ENCODE results near the gene TAF11L5.
"Not testable (repeated sequence)": the region's sequence is repeated elsewhere in the genome, so short reads cannot be mapped to it uniquely, and the experiment has no call there.

TAF11L5 gene

DNA sequence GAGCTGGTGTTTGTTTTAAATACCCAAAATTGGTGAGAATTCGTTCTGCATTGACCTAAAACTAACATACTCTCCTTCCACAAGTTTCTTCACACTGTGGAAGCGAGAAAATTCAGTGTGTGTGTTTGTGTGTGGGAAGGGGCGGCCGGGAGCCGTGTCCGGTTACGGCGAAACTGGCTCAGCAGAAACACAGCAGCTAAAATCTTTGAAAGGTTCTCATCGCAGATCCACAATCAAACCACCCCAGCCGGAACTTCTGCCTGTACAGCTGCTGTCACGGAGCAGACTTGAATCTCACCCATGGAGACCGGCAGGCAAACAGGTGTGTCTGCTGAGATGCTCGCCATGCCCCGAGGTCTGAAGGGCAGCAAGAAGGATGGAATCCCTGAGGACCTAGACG, at the start of gene TAF11L5:
Gene TAF11L5, plus strand, starts transcription at position 301 of the 400 bp plus-strand sequence.
- H3K9me3 ChIP-seq (ENCODE audit: control insufficient read depth in 2 of 2, low read length in 2 of 2); H3K27me3 ChIP-seq (ENCODE audit: control insufficient read depth in 1 of 2, insufficient read depth in 2 of 2, low read length in 2 of 2); H3K36me3 ChIP-seq (ENCODE audit: control insufficient read depth in 2 of 2, insufficient read depth in 2 of 2, low read length in 2 of 2); H3K9ac ChIP-seq (ENCODE audit: low read length in 2 of 2); H3K4me1 ChIP-seq (ENCODE audit: control insufficient read depth, insufficient read depth, low read length); H3K4me3 ChIP-seq (ENCODE audit: low read length in 2 of 2); H3K27ac ChIP-seq (ENCODE audit: low read length): not testable (repeated sequence)

DNA sequence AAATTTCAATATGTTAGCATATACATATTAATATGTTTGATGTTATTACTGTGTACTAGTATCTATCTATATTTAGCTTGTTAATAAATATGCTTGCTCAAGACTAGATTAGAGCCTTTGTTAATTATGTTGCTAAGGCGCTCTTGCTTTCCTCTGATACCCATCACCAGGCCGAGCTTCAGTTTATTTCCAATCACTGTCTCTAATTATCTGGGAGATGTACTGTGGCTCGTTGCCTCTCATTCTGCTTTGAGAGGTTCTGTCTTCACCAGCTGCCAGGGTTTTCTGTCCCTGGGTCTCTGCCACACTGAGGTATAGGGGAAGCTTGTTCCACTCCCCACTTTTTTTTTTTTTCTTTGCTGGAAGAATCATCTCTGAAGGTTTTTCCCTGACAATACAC, 48.0 kb upstream of the TAF11L5 start:
- no peaks in the 10 kb centered on the region for H3K36me3 ChIP-seq (ENCODE audit: control insufficient read depth in 2 of 2, insufficient read depth in 2 of 2, low read length in 2 of 2)
- no peak overlapping the region for H3K4me3 ChIP-seq (ENCODE audit: low read length in 2 of 2)
- no peaks in the 10 kb centered on the region for H3K9me3 ChIP-seq (ENCODE audit: control insufficient read depth in 2 of 2, low read length in 2 of 2)
- H3K9ac ChIP-seq (ENCODE audit: low read length in 2 of 2): no peak overlapping the region
- no peaks in the 10 kb centered on the region for H3K4me1 ChIP-seq (ENCODE audit: control insufficient read depth, insufficient read depth, low read length)
- H3K27me3 ChIP-seq (ENCODE audit: control insufficient read depth in 1 of 2, insufficient read depth in 2 of 2, low read length in 2 of 2): no peaks in the 10 kb centered on the region
- no peak overlapping the region for H3K27ac ChIP-seq (ENCODE audit: low read length)

DNA sequence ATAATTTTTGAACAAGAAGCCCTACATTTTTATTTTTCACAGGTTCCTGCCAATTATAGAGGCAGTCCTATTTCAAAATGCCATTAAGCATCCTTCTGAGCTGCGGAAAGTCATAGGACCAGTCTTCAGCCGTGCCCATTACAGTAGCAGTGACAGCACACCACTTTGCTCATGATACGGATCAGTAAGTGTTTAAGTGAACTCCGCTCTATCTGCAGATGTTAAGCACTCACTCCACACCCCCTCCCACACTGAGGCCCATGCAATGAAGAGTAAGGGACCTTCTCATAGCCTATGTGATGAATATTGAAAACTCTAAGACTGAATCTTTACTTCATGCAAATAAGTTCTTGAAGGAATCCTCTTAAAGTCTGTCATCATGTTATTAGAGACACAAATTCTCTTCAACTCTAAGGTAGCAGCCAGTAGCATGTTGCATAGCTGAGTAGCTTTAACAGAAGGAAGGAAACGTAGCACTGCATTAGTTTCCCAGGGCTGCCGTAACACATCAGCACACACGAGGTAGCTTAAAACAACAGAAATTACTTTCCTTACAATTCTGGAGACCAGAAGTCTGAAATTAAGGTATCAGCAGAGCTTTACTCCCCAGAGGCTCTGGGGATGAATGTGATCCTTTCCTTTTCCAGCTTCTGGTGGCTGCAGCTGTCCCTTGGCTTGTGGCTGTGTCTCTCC, 47.3 kb upstream of the TAF11L5 start:
- H3K9ac ChIP-seq (ENCODE audit: low read length in 2 of 2): no peak overlapping the region
- no peaks in the 10 kb centered on the region for H3K9me3 ChIP-seq (ENCODE audit: control insufficient read depth in 2 of 2, low read length in 2 of 2)
- no peak overlapping the region for H3K4me3 ChIP-seq (ENCODE audit: low read length in 2 of 2)
- H3K4me1 ChIP-seq (ENCODE audit: control insufficient read depth, insufficient read depth, low read length): no peaks in the 10 kb centered on the region
- H3K27ac ChIP-seq (ENCODE audit: low read length): no peak overlapping the region
- no peaks in the 10 kb centered on the region for H3K36me3 ChIP-seq (ENCODE audit: control insufficient read depth in 2 of 2, insufficient read depth in 2 of 2, low read length in 2 of 2)
- H3K27me3 ChIP-seq (ENCODE audit: control insufficient read depth in 1 of 2, insufficient read depth in 2 of 2, low read length in 2 of 2): no peaks in the 10 kb centered on the region

DNA sequence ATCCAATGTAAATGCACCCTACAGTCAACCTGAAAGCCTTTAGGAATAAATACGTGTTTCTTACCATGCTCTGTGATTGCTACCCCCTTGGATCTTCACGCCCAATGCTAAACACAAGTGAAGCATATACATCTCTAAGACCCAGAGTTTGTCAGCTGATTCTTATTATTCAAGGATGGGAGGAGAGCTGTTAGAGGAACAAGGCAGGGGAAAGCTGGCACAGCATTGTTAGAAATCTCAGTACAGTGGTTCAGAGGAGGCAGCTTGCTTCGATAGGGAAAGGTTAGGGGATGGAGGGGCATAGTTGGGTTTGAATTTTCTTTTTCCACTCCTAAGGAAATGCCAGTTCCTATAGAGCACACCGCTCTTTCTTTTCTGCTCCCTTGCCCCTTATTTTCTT, 43.7 kb upstream of the TAF11L5 start:
- Histone ChIP-seq H3K36me3 (ENCODE audit: control insufficient read depth in 2 of 2, insufficient read depth in 2 of 2, low read length in 2 of 2) (no peaks in the 10 kb centered on the region), H3K9me3 (ENCODE audit: control insufficient read depth in 2 of 2, low read length in 2 of 2) (no peaks in the 10 kb centered on the region), H3K27ac (ENCODE audit: low read length) (no peak overlapping the region), H3K27me3 (ENCODE audit: control insufficient read depth in 1 of 2, insufficient read depth in 2 of 2, low read length in 2 of 2) (no peaks in the 10 kb centered on the region), H3K4me1 (ENCODE audit: control insufficient read depth, insufficient read depth, low read length) (no peaks in the 10 kb centered on the region), H3K9ac (ENCODE audit: low read length in 2 of 2) (no peak overlapping the region), H3K4me3 (ENCODE audit: low read length in 2 of 2) (no peak overlapping the region)

DNA sequence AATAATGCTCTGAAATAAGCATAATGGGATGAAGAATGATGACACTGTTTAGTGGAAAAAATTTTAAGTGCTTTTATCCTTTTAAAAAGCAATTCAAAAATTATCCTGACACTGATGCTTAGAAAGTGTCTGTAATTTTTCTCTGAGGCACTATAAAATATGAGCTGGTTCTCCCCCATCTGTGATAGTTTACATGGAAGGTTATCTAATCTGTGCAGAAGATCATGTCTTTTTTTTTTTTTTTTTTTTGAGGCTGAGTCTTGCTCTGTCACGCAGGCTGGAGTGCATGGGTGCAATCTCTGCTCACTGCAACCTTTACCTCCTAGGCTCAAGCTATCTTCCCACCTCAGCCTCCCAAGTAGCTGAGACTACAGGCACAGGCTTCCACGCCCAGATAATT, 42.2 kb upstream of the TAF11L5 start:
- no peak overlapping the region for H3K9ac ChIP-seq (ENCODE audit: low read length in 2 of 2)

DNA sequence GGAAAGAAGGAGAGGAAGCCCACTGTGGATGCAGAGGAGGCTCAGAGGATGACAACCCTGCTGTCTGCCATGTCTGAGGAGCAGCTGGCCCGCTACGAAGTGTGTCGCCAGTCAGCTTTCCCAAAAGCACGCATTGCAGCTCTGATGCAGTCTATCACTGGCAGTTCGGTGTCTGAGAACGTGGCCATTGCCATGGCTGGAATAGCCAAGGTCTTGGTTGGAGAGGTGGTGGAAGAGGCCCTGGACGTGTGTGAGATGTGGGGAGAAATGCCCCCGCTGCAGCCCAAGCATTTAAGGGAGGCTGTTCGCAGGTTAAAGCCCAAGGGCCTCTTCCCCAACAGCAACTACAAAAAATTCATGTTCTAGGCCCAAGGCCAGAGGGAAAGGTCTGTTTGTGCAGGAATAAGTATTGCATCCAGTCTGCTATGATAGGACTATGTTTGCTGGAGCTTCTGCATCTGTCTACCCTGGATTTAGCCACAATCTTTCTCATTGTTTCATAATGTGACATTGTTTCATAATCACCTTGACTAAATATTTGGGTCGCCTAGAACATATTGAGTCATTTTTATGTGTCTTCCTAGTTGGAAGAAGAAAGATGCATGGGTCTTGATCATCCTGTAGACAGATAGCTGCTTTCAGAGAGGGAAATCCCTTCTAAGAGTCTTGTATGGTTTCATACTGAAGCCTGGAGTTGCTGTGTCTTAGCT, 38.4 kb upstream of the TAF11L5 start:
- H3K36me3 ChIP-seq (ENCODE audit: control insufficient read depth in 2 of 2, insufficient read depth in 2 of 2, low read length in 2 of 2); H3K9ac ChIP-seq (ENCODE audit: low read length in 2 of 2); H3K4me1 ChIP-seq (ENCODE audit: control insufficient read depth, insufficient read depth, low read length); H3K27me3 ChIP-seq (ENCODE audit: control insufficient read depth in 1 of 2, insufficient read depth in 2 of 2, low read length in 2 of 2); H3K27ac ChIP-seq (ENCODE audit: low read length); H3K4me3 ChIP-seq (ENCODE audit: low read length in 2 of 2); H3K9me3 ChIP-seq (ENCODE audit: control insufficient read depth in 2 of 2, low read length in 2 of 2): not testable (repeated sequence)

More for the DNA sequence above, 42.2 kb upstream of the TAF11L5 start:
- no peaks in the 10 kb centered on the region for H3K27me3 ChIP-seq (ENCODE audit: control insufficient read depth in 1 of 2, insufficient read depth in 2 of 2, low read length in 2 of 2)
- H3K9me3 ChIP-seq (ENCODE audit: control insufficient read depth in 2 of 2, low read length in 2 of 2): no peaks in the 10 kb centered on the region
- no peak overlapping the region for H3K27ac ChIP-seq (ENCODE audit: low read length)
- H3K4me3 ChIP-seq (ENCODE audit: low read length in 2 of 2): no peak overlapping the region
- H3K36me3 ChIP-seq (ENCODE audit: control insufficient read depth in 2 of 2, insufficient read depth in 2 of 2, low read length in 2 of 2): no peaks in the 10 kb centered on the region
- no peaks in the 10 kb centered on the region for H3K4me1 ChIP-seq (ENCODE audit: control insufficient read depth, insufficient read depth, low read length)

DNA sequence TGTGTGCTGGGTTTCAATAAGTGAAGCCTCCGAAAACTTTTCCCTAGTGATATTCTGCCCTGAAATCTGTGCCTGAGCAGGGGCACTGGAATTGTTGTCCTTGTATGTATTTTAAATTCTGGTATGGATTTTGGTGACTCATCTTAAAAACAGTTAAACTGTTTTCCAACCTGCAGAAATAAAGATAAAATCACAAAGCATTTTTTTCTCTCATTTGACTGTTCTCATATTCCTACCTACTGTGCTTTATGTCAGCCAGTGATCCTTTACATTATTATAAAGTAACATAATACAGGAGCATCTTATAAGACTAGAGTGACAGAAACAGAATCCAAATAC, 37.9 kb upstream of the TAF11L5 start:
- Histone ChIP-seq H3K4me1 (ENCODE audit: control insufficient read depth, insufficient read depth, low read length) (no peaks in the 10 kb centered on the region), H3K27ac (ENCODE audit: low read length) (no peak overlapping the region), H3K4me3 (ENCODE audit: low read length in 2 of 2) (no peak overlapping the region), H3K27me3 (ENCODE audit: control insufficient read depth in 1 of 2, insufficient read depth in 2 of 2, low read length in 2 of 2) (no peaks in the 10 kb centered on the region), H3K9ac (ENCODE audit: low read length in 2 of 2) (no peak overlapping the region), H3K9me3 (ENCODE audit: control insufficient read depth in 2 of 2, low read length in 2 of 2) (no peaks in the 10 kb centered on the region), H3K36me3 (ENCODE audit: control insufficient read depth in 2 of 2, insufficient read depth in 2 of 2, low read length in 2 of 2) (no peaks in the 10 kb centered on the region)

DNA sequence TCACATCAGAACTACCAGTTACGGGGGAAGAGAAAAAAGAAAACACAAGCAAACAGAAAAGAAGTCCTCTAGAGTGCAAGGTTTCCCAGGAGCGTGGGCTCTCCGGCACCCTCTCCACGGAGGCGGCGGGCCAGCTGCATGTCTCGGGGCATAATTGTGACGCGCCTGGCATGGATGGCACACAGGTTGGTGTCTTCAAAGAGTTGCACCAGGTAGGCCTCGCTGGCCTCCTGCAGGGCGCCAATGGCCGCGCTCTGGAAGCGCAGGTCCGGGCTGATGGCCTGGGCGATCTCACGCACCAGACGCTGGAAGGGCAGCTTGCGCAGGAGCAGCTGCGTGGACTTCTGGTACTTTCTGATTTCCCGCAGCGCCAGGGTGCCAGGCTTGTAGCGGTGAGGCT, 33.8 kb upstream of the TAF11L5 start:
- not testable (repeated sequence) for H3K4me3 ChIP-seq (ENCODE audit: low read length in 2 of 2); H3K27me3 ChIP-seq (ENCODE audit: control insufficient read depth in 1 of 2, insufficient read depth in 2 of 2, low read length in 2 of 2); H3K27ac ChIP-seq (ENCODE audit: low read length); H3K9ac ChIP-seq (ENCODE audit: low read length in 2 of 2); H3K9me3 ChIP-seq (ENCODE audit: control insufficient read depth in 2 of 2, low read length in 2 of 2); H3K36me3 ChIP-seq (ENCODE audit: control insufficient read depth in 2 of 2, insufficient read depth in 2 of 2, low read length in 2 of 2); H3K4me1 ChIP-seq (ENCODE audit: control insufficient read depth, insufficient read depth, low read length)

DNA sequence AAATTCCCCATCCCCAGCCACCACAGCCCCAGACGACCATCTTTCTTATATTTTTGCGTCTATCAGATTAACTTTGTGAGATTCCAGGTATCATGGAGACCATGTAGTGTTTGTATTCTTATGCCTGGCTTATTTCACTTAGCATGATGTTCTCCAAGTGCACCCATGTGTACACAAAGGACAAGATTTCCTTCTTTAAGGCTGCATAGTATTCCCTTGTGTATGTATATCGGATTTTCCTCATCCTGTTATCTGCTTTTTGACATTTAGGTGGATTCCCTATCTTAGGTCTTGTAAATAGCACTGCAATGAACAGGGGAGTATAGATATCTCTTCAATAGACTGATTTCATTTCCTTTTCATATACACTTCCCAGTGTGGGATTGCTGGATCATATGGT, 32.3 kb upstream of the TAF11L5 start:
- no peak overlapping the region for H3K9ac ChIP-seq (ENCODE audit: low read length in 2 of 2)
- no peak overlapping the region for H3K27ac ChIP-seq (ENCODE audit: low read length)
- H3K4me3 ChIP-seq (ENCODE audit: low read length in 2 of 2): no peak overlapping the region
- no peaks in the 10 kb centered on the region for H3K9me3 ChIP-seq (ENCODE audit: control insufficient read depth in 2 of 2, low read length in 2 of 2)
- no peaks in the 10 kb centered on the region for H3K36me3 ChIP-seq (ENCODE audit: control insufficient read depth in 2 of 2, insufficient read depth in 2 of 2, low read length in 2 of 2)
- no peaks in the 10 kb centered on the region for H3K27me3 ChIP-seq (ENCODE audit: control insufficient read depth in 1 of 2, insufficient read depth in 2 of 2, low read length in 2 of 2)
- H3K4me1 ChIP-seq (ENCODE audit: control insufficient read depth, insufficient read depth, low read length): no peaks in the 10 kb centered on the region

DNA sequence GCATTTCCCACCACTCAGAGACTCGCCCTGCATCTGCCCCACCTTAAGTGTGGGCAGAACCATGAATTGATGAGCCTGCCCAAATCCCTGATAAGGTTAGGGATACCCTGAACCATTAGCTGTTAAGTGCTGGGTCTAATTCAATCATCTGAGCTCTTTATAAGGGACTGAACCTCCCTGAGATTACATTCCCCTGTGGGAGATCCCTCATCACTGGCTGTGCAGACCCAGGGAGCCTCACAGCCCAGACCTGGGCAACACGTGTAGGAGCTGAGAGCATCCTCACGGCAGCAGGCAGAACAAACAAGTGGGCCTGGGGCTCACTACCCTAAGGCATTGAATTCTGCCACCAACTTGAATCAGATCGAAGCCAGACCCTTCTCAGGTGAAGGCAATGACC, 27.6 kb upstream of the TAF11L5 start:
- Histone ChIP-seq H3K4me1 (ENCODE audit: control insufficient read depth, insufficient read depth, low read length) (no peaks in the 10 kb centered on the region), H3K9ac (ENCODE audit: low read length in 2 of 2) (no peak overlapping the region), H3K9me3 (ENCODE audit: control insufficient read depth in 2 of 2, low read length in 2 of 2) (no peaks in the 10 kb centered on the region)

DNA sequence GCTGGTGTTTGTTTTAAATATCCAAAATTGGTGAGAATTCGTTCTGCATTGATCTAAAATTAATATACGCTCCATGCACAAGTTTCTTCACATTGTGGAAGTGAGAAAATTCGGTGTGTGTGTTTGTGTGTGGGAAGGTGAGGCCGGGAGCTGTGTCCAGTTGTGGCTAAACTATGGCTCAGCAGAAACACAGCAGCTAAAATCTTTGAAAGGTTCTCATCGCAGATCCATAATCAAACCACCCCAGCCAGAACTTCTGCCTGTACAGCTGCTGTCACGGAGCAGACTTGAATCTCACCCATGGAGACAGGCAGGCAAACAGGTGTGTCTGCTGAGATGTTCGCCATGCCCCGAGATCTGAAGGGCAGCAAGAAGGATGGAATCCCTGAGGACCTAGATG, 27.1 kb upstream of the TAF11L5 start, which contains the start of gene TAF11L2:
Gene TAF11L2, plus strand, starts transcription at position 301 of the 400 bp plus-strand sequence.
- not testable (repeated sequence) for H3K36me3 ChIP-seq (ENCODE audit: control insufficient read depth in 2 of 2, insufficient read depth in 2 of 2, low read length in 2 of 2); H3K9ac ChIP-seq (ENCODE audit: low read length in 2 of 2); H3K9me3 ChIP-seq (ENCODE audit: control insufficient read depth in 2 of 2, low read length in 2 of 2); H3K4me1 ChIP-seq (ENCODE audit: control insufficient read depth, insufficient read depth, low read length); H3K4me3 ChIP-seq (ENCODE audit: low read length in 2 of 2); H3K27ac ChIP-seq (ENCODE audit: low read length); H3K27me3 ChIP-seq (ENCODE audit: control insufficient read depth in 1 of 2, insufficient read depth in 2 of 2, low read length in 2 of 2)

More for the DNA sequence above, 27.6 kb upstream of the TAF11L5 start:
- no peak overlapping the region for H3K4me3 ChIP-seq (ENCODE audit: low read length in 2 of 2)
- no peak overlapping the region for H3K27ac ChIP-seq (ENCODE audit: low read length)
- no peaks in the 10 kb centered on the region for H3K27me3 ChIP-seq (ENCODE audit: control insufficient read depth in 1 of 2, insufficient read depth in 2 of 2, low read length in 2 of 2)
- no peaks in the 10 kb centered on the region for H3K36me3 ChIP-seq (ENCODE audit: control insufficient read depth in 2 of 2, insufficient read depth in 2 of 2, low read length in 2 of 2)

Measured in stomach smooth muscle (tissue), 2 donors.